HG02840 (cell line): ENCODE data around the gene MGAM2.
"Not testable (repeated sequence)": the region's sequence is repeated elsewhere in the genome, so short reads cannot be mapped to it uniquely, and the experiment has no call there.

Source experiments
- ATAC-seq: cut with Tn5 transposase; IDR thresholded peaks from one replicate; pipeline ENCODE4 v1.9.1; 2021; ENCODE audit warnings: mild to moderate bottlenecking, moderate library complexity, moderate number of reproducible peaks; ENCODE audit not compliant: unreplicated experiment, low FRiP score

MGAM2 gene

DNA sequence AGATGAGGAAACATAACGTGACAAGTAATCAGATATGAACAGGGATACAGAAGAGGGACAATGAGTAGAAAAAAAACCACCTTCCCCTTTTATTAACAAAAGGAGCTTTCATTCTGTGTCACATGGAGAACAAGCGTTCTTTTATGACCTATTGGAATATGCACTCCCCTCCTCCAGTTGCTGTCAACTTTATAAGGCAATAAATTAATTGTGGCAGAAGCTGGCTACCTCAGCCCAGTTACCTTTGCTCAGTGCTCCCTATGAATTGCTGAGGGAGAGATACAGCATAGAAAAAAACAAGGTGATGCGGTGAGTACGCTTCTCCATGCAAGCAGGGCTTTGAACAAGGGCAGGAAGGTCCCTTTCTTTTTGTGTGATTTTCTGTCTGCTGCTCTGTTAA, at the start of gene MGAM2:
Gene MGAM2, plus strand, starts transcription at position 220 of the 400 bp plus-strand sequence. CDS start 5,156 bp downstream, outside the sequence.
- ATAC-seq = no peak

DNA sequence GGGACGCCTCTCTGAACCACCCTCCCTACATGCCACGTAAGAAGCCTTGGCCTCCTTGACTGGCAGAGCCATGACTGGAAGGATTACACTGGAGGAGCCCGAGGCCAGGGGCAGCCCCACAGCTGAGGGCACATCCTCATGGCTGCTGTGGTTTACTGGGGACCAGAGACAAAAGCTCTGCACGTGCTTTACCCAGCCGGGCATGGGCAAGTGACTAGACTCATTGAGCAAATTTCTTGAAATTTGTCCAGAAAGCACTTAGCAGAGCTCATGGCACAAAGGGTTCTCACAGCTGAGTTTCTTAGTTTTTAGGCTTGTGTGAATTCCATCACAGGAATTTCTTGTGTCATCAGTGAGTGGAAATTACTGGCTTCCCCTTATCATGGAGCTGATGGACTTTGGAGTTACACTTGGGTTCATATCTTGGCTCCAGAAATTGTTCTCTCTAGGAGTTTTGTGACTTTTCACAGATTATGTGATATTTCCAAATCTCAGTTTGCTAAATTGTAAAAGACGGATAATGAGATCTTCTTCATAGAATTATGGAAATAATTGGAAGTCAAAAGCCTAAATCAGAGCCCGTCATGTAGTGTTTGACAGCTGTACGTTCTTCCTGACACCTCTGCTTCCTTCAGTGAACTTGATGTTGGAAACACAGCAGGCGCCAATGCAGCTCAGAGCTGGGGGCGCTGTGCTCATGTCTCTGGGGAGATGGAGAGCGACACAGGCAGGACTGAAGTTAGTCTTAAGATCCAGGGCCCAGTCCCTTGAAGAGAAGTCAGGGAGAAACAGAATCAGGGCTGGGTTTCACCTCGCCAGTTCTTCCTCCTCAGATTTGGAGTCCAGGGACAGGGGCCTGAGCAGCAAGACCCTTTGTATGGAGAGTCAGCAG, 47.7 kb upstream of the MGAM2 start:
- ATAC-seq = no peak

DNA sequence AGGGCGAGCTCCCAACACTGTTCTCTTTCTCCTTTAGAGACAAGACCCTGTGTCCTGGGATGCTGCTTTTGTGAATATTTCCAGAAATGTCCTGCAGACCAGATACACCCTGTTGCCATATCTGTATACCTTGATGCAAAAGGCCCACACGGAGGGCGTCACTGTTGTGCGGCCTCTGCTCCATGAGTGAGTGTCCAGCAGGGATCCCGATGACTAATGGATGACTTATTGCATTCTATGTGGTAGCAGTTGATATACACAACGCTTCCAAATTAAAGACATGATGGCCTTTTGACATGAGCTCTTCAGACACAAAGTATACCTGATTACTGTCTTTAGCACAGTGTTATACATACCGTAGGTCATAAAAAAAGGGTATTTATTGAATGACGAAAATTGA, 45.0 kb upstream of the MGAM2 start:
- no peak for ATAC-seq

DNA sequence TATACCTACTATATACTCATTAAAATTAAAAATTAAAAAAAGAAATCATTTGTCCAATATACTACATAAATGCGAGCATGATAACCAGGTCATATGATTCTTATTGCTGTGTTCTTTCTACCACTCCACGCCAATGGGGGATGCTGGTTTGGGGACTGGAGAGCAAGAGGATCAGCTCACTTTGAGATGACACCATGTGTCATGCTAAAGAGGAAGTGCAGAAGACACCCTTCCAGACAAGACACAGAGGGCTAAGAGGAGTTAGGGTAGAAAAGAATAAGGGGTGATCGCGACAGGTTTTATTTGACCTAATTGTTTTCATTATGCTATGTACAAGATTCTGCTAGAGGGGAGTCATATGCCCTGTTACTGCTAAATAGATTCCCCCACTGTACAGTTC, 33.8 kb upstream of the MGAM2 start:
- no peak for ATAC-seq

DNA sequence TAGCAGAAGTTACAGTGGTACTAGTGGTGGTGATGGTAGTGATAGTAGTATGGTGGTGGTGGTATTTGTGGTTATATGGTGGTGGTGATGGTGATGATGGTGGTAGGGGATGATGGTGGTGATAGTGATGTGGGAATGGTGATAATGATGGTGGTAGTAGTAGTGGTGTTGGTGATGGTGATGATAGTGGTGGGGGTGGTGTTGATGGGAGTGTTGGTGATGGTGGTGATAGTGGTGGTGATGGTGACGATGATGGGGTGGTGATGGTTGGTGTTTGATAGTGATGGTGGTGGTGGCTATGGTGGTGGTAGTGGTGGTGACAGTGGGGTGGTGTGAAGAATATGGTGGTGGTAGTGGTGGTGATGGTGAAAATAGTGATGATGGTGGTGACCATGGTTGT, 27.9 kb upstream of the MGAM2 start:
- ATAC-seq = no peak

DNA sequence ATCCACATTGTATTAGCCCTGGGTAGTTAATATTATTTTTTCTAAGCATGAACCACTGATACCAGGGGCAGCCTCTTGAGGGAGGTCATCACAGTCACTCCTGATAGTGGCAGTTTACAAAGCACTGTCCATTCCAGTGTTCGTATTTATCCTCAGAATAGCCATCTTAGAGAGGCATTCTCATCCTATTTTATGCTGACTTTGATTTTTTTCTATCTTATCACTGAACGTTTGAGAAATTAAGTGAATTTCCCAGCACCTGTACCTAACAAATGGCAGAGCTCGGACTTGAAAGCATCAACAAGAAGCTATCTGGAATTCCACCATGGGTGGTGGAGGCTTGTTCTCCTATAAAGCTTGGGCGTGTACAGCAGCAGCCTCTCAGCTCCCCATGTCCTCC, 26.1 kb upstream of the MGAM2 start:
- no peak for ATAC-seq

DNA sequence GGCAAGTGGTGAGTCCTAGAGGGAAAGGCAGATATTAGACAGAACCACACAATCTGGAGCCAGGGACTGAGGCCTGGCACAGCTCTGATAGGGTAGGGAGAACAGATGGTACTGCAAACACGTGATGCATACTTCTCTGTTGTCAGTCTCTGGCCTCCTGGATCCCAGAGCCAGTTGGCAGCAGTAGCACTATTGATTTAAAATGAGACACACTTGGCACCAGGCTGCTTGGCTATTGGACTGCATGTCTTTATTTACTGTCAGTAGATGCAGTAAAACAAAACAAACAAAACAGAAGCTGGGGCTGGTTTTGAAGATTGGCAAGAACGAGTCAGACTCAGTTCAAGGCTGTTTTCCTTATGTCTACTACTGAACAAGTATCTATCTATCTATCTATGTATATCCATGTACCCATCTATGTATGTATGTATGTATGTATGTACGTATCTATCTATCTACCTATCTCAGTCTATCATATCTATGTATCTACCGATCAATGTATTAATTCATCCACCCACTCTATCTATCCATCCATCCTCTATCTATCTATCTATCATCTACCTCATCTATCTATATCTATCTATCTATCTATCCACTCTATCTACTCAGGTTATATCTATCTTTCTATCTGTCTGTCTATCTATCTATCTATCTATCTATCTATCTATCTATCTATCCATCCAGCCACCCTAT, 23.4 kb upstream of the MGAM2 start:
- ATAC-seq = no peak

DNA sequence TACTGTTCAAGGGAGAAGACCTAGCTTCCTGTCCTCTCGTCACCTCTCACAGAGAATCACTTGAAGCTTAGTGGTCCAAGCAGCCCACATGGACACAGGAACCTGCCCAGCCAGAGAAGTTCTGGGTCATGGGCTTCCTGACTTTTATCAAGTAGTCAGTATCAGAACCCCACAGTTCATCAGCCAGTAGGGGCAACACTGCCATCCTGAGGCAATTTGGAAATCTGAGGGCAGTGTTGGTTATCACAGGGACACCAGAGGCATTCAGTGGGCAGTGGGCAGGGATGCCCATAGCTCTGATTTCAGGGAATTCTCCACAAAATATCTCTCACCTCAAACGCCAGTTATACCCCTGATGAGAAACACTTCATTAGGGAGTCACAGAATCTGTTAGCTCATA, 22.5 kb upstream of the MGAM2 start:
- ATAC-seq = no peak

DNA sequence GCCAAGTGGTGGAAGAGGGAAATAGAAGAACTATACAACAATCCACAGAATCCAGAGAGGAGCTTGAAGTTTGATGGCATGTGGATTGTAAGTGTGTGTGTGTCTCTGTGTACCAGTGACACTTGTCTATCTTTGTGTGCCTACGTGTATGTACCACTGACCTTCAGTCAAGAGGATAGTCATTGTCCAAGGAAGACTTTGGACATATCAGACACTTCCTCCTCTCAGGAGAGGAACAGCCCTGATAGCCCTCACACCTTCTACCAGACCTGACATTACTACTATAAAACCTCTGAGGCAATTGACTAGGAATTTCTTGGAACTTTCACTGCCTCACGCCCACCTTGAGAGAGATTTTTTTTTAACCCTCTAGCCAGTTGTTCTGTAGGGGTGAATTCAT, 19.6 kb upstream of the MGAM2 start:
- no peak for ATAC-seq

DNA sequence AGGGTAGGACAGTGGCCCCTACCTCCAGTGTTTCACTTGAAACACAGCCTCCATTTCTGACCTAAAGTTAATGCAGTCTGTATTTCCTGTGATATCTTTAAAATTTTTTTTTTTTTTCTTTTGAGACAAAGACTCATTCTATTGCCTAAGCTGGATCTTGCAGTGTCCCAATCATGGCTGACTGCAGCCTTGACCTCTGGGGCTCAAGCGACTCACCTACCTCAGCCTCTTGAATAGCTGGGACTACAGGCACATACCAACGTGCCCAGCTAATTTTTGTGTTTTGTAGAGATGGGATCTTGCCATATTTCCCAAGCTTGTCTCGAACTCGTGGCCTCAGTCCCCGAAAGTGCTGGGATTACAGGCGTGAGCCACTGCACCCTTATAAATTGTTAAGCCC, 16.7 kb upstream of the MGAM2 start:
- no peak for ATAC-seq

DNA sequence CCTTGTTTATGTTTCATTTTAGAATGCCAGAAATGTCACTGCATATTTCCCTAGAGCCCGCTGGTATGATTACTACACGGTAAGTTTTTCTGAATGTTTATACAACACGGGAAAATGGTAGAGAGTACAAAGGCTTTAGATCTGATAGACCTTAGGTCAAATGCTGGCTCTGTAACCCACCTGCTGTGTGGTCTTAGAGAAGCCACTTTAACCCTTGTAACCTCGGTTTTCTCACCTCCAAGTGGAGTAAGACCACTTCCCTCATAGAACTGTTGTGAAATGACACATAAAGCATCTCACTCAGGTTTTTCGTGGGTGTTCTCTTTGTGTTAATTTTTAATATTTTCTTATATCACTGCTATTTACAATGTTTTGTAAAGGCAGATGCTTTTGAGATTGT, 13.9 kb upstream of the MGAM2 start:
- ATAC-seq = no peak

DNA sequence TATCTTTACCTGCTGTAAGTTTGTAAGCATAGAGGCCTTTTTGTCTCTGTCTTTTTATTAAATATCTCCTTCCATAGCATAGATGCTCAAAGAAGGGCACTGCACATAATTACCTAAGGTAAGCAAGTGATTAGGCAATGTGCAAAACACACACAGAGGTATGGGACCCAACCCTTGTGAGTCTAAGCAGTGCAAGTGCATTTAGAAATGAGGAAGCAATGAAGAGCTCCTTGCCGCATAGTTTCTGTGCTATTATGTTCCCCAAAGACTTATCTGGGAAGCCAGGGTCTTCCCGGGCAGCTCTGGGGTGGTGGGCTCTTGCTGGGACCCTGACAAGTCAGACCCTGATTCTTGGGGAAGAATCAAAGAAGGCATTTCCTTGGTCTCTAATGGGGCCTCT, 13.5 kb upstream of the MGAM2 start:
- no peak for ATAC-seq

DNA sequence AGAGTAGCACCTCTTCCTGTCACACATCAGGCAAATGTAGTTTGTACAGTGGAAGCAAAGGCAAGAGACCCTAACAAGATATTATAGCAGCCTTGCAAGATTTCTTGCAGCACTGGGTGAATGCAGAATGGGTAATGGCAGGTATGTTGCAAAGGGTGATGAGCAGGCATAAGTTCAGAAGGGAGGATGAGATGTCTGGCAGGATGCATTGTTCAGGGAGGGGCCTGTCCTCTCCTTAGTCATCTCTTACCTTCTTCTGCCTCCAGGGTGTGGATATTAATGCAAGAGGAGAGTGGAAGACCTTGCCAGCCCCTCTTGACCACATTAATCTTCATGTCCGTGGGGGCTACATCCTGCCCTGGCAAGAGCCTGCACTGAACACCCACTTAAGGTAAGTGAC, 12.2 kb upstream of the MGAM2 start:
- not testable (repeated sequence) for ATAC-seq

DNA sequence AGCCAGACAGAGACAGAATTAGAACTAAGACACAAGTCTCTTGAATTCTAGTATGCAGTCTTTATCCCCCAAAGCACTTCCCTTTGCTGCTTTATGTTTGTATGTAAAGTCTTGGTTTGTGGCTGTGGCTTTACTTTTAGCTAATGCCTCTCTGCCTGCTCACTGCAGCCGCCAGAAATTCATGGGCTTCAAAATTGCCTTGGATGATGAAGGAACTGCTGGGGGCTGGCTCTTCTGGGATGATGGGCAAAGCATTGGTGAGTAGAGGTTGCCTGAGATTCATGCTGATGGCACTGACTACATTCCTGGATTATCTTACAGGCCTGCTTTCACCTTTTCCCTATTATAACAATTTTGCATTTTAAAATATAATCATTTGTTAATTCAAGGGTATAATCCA, 10.9 kb upstream of the MGAM2 start:
- ATAC-seq = no peak

DNA sequence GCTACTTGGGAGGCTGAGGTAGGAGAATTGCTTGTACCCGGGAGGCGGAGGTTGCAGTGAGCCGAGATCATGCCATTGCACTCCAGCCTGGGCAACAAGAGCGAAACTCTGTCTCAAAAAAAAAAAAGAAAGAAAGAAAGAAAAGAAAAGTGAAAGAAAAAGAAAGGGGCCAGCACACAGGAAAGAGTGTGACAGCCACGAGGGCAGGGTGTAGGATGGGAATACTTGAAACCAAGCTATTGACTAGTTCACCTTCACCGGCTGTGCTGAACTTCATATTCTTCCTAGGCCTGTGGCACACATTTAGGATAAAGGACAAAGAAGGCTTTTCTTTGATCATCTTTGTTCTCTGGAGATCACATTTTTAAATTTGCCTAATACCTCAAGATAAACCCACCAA, 9.7 kb upstream of the MGAM2 start:
- not testable (repeated sequence) for ATAC-seq

DNA sequence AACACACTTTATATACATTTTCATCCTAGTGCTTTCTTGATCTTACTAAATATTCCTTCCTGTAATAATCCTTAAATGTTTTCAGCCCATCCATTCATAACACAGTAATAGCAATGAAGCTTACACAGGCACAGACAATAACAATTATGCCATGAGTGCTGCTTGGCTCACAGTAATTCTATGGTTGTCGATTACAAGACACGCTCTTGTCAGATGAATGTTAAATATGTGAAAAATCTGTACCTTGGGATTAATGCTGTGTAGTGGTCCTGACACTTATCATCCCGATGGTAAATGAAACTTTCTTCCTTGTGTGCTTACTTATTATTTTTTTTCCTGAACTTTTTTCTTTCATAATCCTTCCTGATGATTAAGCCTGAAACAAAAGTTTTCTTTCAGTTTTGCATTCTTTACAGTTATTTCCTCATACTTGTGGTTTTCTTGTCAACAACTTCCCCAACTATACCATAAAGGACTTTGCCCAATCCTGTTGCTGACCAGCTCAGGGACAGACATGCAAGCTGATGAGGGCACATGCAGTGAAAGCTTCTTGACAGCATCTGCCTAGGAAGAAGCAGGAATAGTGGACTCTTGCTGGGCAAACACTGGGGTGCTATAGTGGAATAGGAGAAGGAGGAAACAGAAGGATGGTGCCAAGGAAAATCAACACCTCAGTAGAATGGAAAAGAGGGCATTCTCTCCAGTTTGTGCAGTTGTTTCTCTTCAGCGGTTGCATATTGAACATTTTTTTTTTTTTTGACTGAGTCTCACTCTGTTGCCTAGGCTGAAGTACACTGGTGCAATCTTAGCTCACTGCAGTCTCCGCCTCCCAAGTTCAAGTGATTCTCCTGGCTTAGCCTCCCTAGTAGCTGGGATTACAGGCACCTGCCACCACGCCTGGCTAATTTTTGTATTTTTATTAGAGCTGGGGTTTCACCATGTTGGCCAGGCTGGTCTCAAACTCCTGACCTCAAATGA, 6.7 kb upstream of the MGAM2 start:
- ATAC-seq = no peak

DNA sequence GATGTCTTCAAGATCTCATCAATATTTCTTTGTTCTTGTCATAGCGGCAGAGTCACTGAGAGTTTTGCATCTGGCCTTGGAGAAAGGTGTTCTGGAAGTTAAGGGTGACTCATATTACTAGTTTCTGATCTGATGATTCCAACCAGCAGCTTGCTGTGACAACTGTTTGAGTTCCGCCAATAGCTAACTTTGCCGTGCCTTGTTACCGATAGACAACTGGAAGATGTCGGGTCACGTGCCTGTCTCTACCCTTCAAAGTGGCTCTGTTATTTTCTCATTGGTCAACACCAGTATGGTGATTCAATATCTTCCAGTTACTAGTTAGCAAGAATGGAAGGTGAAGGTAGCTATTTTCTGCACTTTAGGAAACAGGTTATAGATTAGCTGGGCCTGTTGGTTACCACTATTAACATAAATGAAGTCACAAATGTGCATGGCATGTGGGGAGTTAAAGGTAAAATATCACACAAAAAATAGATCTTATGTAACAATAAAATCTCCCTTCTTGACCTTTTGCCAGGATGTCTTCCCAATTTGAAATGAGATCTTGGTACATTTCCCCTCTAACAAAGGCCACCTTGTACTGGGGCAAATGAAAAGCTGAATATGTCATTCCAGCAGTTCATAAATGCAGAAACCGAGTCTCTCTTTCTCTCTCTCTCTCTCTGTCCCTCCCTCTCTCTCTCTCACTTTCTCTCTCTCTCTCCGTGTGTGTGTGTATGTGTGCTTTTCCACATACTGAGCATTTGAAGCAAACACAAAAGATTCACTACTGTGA, 2.6 kb upstream of the MGAM2 start:
- ATAC-seq = no peak

DNA sequence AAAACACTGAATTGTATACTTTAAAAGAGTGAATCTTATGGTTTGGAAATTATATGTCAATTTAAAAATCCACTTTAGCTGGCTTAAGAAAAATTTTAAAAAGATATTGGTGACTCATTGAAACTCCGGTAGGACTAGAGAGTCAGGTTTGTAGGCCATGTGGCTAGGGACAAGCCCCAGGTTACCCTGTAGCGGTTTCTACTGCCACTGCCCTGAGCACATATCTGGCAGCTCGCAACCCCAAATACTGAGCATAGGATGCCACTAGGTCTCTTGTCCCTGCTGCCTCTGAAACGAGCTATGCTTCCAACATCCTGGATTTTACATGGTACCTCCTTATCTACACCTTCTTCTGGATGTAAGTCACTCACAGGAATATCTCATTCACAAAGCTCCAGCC, 1.4 kb upstream of the MGAM2 start:
- ATAC-seq = no peak

DNA sequence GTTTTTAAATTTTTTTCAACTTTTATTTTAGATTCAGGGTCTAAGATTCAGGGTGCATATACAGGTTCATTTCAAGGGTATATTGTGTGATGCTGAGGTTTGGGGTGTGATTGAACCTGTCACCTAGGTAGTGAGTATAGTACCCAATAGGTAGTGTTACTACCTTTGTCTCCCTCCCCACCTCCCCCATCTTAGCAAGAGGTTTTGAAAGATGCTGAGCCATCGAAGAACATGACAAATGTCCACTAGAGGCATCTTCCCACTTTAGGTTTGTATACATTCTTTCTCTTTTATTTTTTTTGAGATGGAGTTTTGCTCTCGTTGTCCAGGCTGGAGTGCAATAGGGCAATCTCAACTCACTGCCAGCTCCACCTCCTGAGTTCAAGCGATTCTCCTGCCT, 880 bp upstream of the MGAM2 start:
- ATAC-seq = no peak

DNA sequence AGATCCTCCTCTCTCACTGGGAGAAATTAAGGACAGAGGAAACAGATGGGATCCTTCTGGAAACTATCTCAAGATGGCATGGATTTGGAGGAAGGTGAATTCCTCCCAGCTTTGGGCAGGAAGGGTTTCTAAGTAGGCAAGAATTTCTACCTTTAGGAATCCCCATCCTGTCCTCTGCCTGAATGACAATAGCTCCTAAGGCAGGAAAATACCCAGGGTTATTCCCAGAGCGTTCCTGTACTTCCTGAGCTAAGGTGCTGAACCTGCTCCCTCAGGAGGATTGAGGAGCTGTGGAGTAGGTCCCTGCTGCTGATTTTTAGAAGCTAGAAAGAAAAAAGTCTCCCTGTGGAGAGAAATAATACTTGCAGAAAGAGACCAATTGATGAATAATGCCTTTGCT, 568 bp downstream of the MGAM2 start:
- ATAC-seq = no peak
